HEK293 (cell line): ENCODE data around the gene TMEM184B.

Experiments used
- ATF2 ChIP-seq: fragments of 450-650 bp; formaldehyde crosslinking; IDR thresholded peaks from 2 replicates; pipeline ENCODE4 v1.5.1; 2016; ENCODE audit warnings: missing biosample characterization, missing genetic modification characterization, low read depth
- BCL11B ChIP-seq: fragments of 450-650 bp; formaldehyde crosslinking; IDR thresholded peaks from 2 replicates; pipeline ENCODE4 v1.5.1; 2016; ENCODE audit warnings: low read depth, missing biosample characterization, missing genetic modification characterization
- HOXA7 ChIP-seq: sonication (generic); formaldehyde crosslinking; IDR thresholded peaks from 2 replicates; pipeline ENCODE4 v1.8.1; 2022; ENCODE audit warnings: missing genetic modification reagents, borderline replicate concordance
- HOXC10 ChIP-seq: sonication (generic); formaldehyde crosslinking; IDR thresholded peaks from 2 replicates; pipeline ENCODE4 v1.8.1; 2023; ENCODE audit warnings: mild to moderate bottlenecking, missing genetic modification reagents
- HOXD13 ChIP-seq: sonication (generic); formaldehyde crosslinking; IDR thresholded peaks from 2 replicates; pipeline ENCODE4 v1.8.0; 2022; ENCODE audit warnings: missing genetic modification reagents, borderline replicate concordance
- IKZF3 ChIP-seq: fragments of 450-650 bp; IDR thresholded peaks from 2 replicates; pipeline ENCODE4 v1.5.0; 2018; ENCODE audit warnings: missing biosample characterization, mild to moderate bottlenecking, missing genetic modification characterization, moderate library complexity
- MZF1 ChIP-seq: fragments of 450-650 bp; formaldehyde crosslinking; IDR thresholded peaks from 2 replicates; pipeline ENCODE4 v1.5.1; 2017; ENCODE audit warnings: missing biosample characterization, missing genetic modification characterization, borderline replicate concordance
- TCF7L2 ChIP-seq: IDR thresholded peaks from 2 replicates; pipeline ENCODE4 v1.6.1; 2011; ENCODE audit warnings: low read depth, mild to moderate bottlenecking, inconsistent platforms, low read length, moderate library complexity, borderline replicate concordance
- ZBTB1 ChIP-seq: fragments of 450-650 bp; formaldehyde crosslinking; IDR thresholded peaks from 2 replicates; pipeline ENCODE4 v1.5.1; 2016; ENCODE audit warnings: missing biosample characterization, missing genetic modification characterization
- ZBTB10 ChIP-seq: fragments of 450-650 bp; formaldehyde crosslinking; IDR thresholded peaks from 2 replicates; pipeline ENCODE4 v1.5.1; 2016; ENCODE audit warnings: missing biosample characterization, missing genetic modification characterization
- ZBTB17 ChIP-seq: fragments of 450-650 bp; formaldehyde crosslinking; IDR thresholded peaks from 2 replicates; pipeline ENCODE4 v1.5.1; 2016; ENCODE audit warnings: missing biosample characterization, missing genetic modification characterization
- ZBTB21 ChIP-seq: fragments of 450-650 bp; formaldehyde crosslinking; IDR thresholded peaks from 2 replicates; pipeline ENCODE4 v1.5.1; 2017; ENCODE audit warnings: missing biosample characterization, missing genetic modification characterization
- ZFP37 ChIP-seq: fragments of 450-650 bp; formaldehyde crosslinking; IDR thresholded peaks from 2 replicates; pipeline ENCODE4 v1.5.1; 2016; ENCODE audit warnings: missing biosample characterization, missing genetic modification characterization
- ZNF112 ChIP-seq: fragments of 450-650 bp; formaldehyde crosslinking; IDR thresholded peaks from 2 replicates; pipeline ENCODE4 v1.5.0; 2017; ENCODE audit warnings: missing biosample characterization, missing genetic modification characterization
- ZNF146 ChIP-seq: fragments of 450-650 bp; formaldehyde crosslinking; IDR thresholded peaks from 2 replicates; pipeline ENCODE4 v1.5.1; 2016; ENCODE audit warnings: missing biosample characterization, missing genetic modification characterization
- ZNF174 ChIP-seq: fragments of 450-650 bp; formaldehyde crosslinking; IDR thresholded peaks from 2 replicates; pipeline ENCODE4 v1.5.0; 2017; ENCODE audit warnings: missing biosample characterization, mild to moderate bottlenecking, missing genetic modification characterization
- ZNF184 ChIP-seq: fragments of 450-650 bp; IDR thresholded peaks from 2 replicates; pipeline ENCODE4 v1.5.1; 2018; ENCODE audit warnings: missing biosample characterization, mild to moderate bottlenecking, missing genetic modification characterization
- ZNF19 ChIP-seq: fragments of 450-650 bp; formaldehyde crosslinking; IDR thresholded peaks from 2 replicates; pipeline ENCODE4; 2016; ENCODE audit warnings: missing biosample characterization, missing genetic modification characterization, low read depth
- ZNF350 ChIP-seq: fragments of 450-650 bp; formaldehyde crosslinking; IDR thresholded peaks from 2 replicates; pipeline ENCODE4 v1.5.0; 2017; ENCODE audit warnings: missing biosample characterization, mild to moderate bottlenecking, missing genetic modification characterization
- ZNF426 ChIP-seq: fragments of 450-650 bp; formaldehyde crosslinking; IDR thresholded peaks from 2 replicates; pipeline ENCODE4 v1.5.1; 2017; ENCODE audit warnings: missing biosample characterization, missing genetic modification characterization, mild to moderate bottlenecking, inconsistent platforms, moderate library complexity
- ZNF473 ChIP-seq: fragments of 450-650 bp; formaldehyde crosslinking; IDR thresholded peaks from 2 replicates; pipeline ENCODE4 v1.5.1; 2017; ENCODE audit warnings: missing biosample characterization, missing genetic modification characterization
- ZNF544 ChIP-seq: fragments of 450-650 bp; formaldehyde crosslinking; IDR thresholded peaks from 2 replicates; pipeline ENCODE4 v1.5.0; 2017; ENCODE audit warnings: missing biosample characterization, missing genetic modification characterization
- ZNF621 ChIP-seq: fragments of 450-650 bp; formaldehyde crosslinking; IDR thresholded peaks from 2 replicates; pipeline ENCODE4 v1.5.1; 2017; ENCODE audit warnings: missing biosample characterization, missing genetic modification characterization
- ZNF623 ChIP-seq: fragments of 450-650 bp; formaldehyde crosslinking; IDR thresholded peaks from 2 replicates; pipeline ENCODE4 v1.5.1; 2016; ENCODE audit warnings: missing biosample characterization, missing genetic modification characterization
- ZNF629 ChIP-seq: fragments of 450-650 bp; formaldehyde crosslinking; IDR thresholded peaks from 2 replicates; pipeline ENCODE4 v1.5.1; 2017; ENCODE audit warnings: missing biosample characterization, missing genetic modification characterization
- ZNF660 ChIP-seq: fragments of 450-650 bp; IDR thresholded peaks from 2 replicates; pipeline ENCODE4 v1.5.1; 2018; ENCODE audit warnings: missing biosample characterization, mild to moderate bottlenecking, missing genetic modification characterization
- ZNF768 ChIP-seq: fragments of 450-650 bp; formaldehyde crosslinking; IDR thresholded peaks from 2 replicates; pipeline ENCODE4 v1.5.1; 2018; ENCODE audit warnings: missing biosample characterization, mild to moderate bottlenecking, missing genetic modification characterization
- ZNF843 ChIP-seq: fragments of 450-650 bp; formaldehyde crosslinking; IDR thresholded peaks from 2 replicates; pipeline ENCODE4 v1.5.1; 2016; ENCODE audit warnings: missing biosample characterization, missing genetic modification characterization
- TF ChIP-seq, protein P1 (sequence below): fragments of 450-650 bp; formaldehyde crosslinking; IDR thresholded peaks from 2 replicates; pipeline ENCODE4 v1.5.1; 2016; ENCODE audit warnings: missing biosample characterization, missing genetic modification characterization
- TF ChIP-seq, protein P2 (sequence below): fragments of 450-650 bp; formaldehyde crosslinking; IDR thresholded peaks from 2 replicates; pipeline ENCODE4 v1.5.1; 2016; ENCODE audit warnings: missing biosample characterization, missing genetic modification characterization
- TF ChIP-seq, protein P3 (sequence below): fragments of 450-650 bp; formaldehyde crosslinking; IDR thresholded peaks from 2 replicates; pipeline ENCODE4 v1.5.1; 2016; ENCODE audit warnings: missing biosample characterization, missing genetic modification characterization

TMEM184B gene

GRCh38 chr22:38201711-38202436, 70.9 kb downstream of the TMEM184B start, which contains the start of gene MAFF (continued):
- TF ChIP-seq ZNF174 (no peak), ZBTB21 (tag by site-specific recombination) (peak; percentile 80), ZNF768 (tag by site-specific recombination) (no peak), ZBTB10 (tag by site-specific recombination) (no peak), BCL11B (tag by site-specific recombination) (0 out of 2 replicates have a peak, but pooled peaks have one; percentile 49), ATF2 (tag by site-specific recombination) (peak; percentile 98), ZNF112 (tag by site-specific recombination) (no peak), ZNF621 (tag by site-specific recombination) (no peak), ZBTB1 (tag by site-specific recombination) (no peak), ZNF426 (tag by site-specific recombination) (no peak), ZNF629 (tag by site-specific recombination) (peak; percentile 94), ZNF843 (tag by site-specific recombination) (no peak), TCF7L2 (no peak), HOXD13 (CRISPR knock-in tag) (no peak), HOXA7 (CRISPR knock-in tag) (no peak), MZF1 (tag by site-specific recombination) (no peak), ZBTB17 (tag by site-specific recombination) (peak; percentile 9; the same call in 1 of the 2 replicates), HOXC10 (CRISPR knock-in tag) (no peak), ZNF623 (no peak), ZNF184 (tag by site-specific recombination) (no peak; the same call in 1 of the 2 replicates), ZNF350 (tag by site-specific recombination) (no peak), ZNF19 (no peak), IKZF3 (peak; percentile 74), ZNF473 (no peak), ZNF146 (tag by site-specific recombination) (no peak), ZNF544 (tag by site-specific recombination) (no peak), ZNF660 (tag by site-specific recombination) (peak; percentile 54; the same call in 1 of the 2 replicates), ZFP37 (tag by site-specific recombination) (no peak)
- TF ChIP-seq, protein P1, sequence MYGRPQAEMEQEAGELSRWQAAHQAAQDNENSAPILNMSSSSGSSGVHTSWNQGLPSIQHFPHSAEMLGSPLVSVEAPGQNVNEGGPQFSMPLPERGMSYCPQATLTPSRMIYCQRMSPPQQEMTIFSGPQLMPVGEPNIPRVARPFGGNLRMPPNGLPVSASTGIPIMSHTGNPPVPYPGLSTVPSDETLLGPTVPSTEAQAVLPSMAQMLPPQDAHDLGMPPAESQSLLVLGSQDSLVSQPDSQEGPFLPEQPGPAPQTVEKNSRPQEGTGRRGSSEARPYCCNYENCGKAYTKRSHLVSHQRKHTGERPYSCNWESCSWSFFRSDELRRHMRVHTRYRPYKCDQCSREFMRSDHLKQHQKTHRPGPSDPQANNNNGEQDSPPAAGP (tag by site-specific recombination), result peak; percentile 58
- TF ChIP-seq, protein P2, sequence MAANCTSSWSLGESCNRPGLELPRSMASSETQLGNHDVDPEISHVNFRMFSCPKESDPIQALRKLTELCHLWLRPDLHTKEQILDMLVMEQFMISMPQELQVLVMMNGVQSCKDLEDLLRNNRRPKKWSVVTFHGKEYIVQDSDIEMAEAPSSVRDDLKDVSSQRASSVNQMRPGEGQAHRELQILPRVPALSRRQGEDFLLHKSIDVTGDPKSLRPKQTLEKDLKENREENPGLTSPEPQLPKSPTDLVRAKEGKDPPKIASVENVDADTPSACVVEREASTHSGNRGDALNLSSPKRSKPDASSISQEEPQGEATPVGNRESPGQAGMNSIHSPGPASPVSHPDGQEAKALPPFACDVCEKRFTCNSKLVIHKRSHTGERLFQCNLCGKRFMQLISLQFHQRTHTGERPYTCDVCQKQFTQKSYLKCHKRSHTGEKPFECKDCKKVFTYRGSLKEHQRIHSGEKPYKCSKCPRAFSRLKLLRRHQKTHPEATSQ (tag by site-specific recombination), result peak; percentile 64; the same call in 1 of the 2 replicates
- TF ChIP-seq, protein P3, sequence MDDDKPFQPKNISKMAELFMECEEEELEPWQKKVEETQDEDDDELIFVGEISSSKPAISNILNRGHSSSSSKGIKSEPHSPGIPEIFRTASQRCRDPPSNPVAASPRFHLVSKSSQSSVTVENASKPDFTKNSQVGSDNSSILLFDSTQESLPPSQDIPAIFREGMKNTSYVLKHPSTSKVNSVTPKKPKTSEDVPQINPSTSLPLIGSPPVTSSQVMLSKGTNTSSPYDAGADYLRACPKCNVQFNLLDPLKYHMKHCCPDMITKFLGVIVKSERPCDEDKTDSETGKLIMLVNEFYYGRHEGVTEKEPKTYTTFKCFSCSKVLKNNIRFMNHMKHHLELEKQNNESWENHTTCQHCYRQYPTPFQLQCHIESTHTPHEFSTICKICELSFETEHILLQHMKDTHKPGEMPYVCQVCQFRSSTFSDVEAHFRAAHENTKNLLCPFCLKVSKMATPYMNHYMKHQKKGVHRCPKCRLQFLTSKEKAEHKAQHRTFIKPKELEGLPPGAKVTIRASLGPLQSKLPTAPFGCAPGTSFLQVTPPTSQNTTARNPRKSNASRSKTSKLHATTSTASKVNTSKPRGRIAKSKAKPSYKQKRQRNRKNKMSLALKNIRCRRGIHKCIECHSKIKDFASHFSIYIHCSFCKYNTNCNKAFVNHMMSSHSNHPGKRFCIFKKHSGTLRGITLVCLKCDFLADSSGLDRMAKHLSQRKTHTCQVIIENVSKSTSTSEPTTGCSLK, result no peak
